GM12874 (cell line): Measurements from ENCODE around the gene UIMC1.

Source experiments
- CTCF ChIP-seq: IDR thresholded peaks from 2 replicates; pipeline ENCODE4 v1.5.1; 2011; ENCODE audit warnings: low read depth, mild to moderate bottlenecking, control low read depth, low read length, moderate library complexity; ENCODE audit not compliant: insufficient read depth

UIMC1 gene

GRCh38 chr5:176901260-176902101 is 105.1 kb downstream of the UIMC1 start:
- TF ChIP-seq CTCF: no peak

GRCh38 chr5:176900780-176901204 is 105.8 kb downstream of the UIMC1 start:
- no peak for TF ChIP-seq CTCF

- TF ChIP-seq CTCF: no peak
Observed at GRCh38 chr5:176899946-176900779, 106.4 kb downstream of the UIMC1 start.

- TF ChIP-seq CTCF: no peak
Observed at GRCh38 chr5:176899296-176899891, 107.2 kb downstream of the UIMC1 start, which contains the start of gene HK3. TSS of gene HK3 (minus strand) at chr5:176899346. CDS start at chr5:176896159, 3,187 bp downstream.

- no peak for TF ChIP-seq CTCF
Observed at GRCh38 chr5:176897263-176897662, 109.3 kb downstream of the UIMC1 start.

GRCh38 chr5:176895831-176896230 is 110.7 kb downstream of the UIMC1 start:
- no peak for TF ChIP-seq CTCF

- TF ChIP-seq CTCF: no peak
Observed at GRCh38 chr5:176894298-176894697, 112.3 kb downstream of the UIMC1 start.
